GM19023 (cell line): ENCODE results near the gene SH2D4B.

ENCODE experiments used
- ATAC-seq: cut with Tn5 transposase; IDR thresholded peaks from one replicate; pipeline ENCODE4 v1.9.1; 2021; ENCODE audit warnings: mild to moderate bottlenecking, moderate library complexity; ENCODE audit not compliant: unreplicated experiment

Gene SH2D4B

DNA sequence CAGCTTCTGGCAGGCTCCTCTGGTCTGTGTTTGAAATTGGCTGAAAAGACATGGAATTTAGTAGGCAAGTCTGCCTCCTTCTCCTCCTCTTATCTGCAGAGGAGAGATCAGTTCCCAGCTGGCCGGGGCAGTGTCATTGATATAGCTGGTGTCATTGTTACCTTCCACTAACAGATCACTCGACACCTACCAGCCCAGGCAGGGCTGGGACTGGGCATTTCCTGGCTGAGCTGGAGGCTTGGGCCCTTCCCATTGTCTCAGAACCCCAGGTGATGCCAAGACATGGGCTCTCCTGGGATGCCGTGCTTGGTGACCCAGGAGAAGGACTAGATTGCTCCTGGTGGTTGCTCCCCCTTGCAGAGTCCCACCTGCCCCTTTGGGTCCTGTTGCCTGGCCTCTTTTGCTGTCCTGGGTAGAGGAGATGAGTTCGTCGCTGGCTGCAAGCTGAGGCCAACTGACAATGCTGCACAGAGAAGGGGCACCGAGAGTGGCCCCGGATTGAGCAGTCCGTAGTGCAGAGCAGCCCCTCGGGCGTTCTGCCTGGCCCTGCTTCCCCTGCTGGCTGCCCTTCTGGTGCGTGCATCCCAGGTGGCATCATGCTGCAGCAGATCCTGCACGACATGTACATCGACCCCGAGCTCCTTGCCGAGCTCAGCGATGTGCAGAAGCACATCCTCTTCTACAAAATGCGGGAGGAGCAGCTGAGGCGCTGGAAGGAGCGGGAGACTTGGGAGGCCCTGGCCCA lies at the start of gene SH2D4B:
SH2D4B (plus strand) TSS at position 167 of the 745 bp plus-strand sequence; CDS start at position 597, 430 bp downstream.
- no peak for ATAC-seq

DNA sequence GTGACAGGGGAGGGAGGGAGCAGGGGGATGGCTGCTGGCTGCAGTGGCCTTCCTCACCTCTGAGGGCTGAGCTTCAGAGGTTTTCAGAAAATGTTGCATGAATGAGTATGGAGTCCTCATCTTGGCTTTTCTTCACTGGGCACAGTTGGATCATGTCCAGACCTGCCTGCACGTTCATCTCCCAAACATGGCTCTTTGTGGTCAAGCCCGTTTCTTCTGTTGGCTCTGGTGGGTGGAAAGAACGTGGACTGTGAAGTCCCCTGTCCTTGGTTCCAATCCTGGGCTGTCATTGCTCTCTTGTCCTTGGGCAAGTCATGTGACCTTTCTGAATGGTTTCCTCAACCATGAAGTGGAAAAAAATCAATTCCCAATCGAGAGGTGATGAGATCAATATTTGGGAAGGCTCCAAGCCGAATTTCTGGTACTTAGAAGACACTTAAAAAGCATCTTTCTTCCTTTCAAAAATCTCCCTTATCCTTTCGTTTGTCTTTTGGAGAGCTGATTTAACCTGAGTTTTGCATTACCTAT lies 49.1 kb upstream of the SH2D4B start:
- ATAC-seq = no peak

DNA sequence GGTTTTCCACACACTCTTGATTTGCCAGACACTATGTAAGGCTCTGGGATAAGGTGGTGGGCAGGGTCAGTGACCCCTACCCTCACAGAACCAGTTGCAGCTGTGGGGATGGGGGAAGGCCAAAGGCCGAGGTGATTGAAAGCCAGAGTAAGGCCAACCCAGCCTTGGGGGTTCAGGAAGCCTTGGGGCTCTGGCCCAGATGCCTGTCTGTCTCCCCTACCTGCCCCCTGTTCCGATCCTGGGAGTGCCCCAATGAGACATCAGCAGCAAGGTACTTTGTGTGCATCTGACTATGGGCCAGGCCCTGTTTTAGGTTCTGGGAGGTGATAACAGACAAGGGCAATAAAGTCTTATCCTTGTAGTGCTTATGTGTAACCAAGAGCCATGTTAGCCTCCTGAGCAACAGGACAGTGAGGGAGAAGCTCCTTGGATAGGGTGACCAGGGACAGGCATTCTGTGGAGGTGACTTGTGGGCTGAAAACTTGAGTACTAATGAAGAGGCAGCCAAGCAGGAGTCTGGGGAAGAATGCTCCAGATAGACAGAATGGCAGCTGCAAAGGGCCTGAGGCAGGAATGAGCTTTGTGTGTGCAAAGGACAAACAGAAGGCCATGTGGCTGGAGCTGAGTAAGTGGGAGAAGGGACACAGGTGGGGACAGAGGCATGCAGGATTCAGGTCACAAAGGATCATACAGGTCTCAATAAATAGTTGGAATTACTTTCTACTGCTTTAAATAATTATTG lies 48.2 kb upstream of the SH2D4B start:
- no peak for ATAC-seq

DNA sequence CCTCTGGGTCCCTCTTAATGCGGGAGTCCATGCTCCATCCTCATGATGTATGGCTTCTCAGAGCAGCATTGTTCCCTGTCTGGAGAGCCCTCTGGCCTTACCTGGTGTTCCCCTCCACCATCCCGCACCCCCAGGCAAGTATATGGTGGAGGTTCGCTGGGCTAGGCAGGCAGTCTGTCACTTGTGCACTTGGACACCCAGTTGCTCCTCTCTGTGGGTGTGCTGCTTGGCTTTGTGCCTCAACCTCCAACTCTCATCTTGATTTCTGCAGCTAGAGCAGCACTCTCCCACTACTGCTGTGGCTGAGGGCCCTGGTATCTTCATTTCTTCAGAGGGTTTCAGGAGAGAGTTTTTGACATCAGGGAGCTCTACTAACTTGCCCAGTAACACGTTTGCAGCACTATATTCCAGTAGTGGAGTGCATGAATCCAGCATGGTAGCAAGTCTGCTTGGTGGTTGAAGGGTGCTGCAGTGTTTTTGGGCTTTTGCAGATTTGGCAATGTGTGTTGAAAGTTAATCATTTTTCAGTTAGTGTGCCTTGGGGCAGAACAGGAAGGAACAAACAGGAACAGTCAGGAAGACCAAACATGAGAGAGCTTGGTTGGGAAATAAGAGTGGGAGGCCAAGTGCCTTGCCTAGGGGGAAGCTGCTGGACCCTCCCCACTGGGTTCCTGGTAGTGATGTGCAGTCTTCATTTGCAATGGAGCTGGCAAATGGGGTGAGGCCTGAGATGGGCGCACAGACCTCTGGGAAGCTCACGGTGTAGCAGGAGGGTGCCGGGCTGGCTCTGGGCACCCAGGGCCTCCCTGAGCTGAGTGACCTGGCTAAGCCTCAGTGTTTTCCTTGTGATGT lies 46.2 kb upstream of the SH2D4B start:
- ATAC-seq = no peak

DNA sequence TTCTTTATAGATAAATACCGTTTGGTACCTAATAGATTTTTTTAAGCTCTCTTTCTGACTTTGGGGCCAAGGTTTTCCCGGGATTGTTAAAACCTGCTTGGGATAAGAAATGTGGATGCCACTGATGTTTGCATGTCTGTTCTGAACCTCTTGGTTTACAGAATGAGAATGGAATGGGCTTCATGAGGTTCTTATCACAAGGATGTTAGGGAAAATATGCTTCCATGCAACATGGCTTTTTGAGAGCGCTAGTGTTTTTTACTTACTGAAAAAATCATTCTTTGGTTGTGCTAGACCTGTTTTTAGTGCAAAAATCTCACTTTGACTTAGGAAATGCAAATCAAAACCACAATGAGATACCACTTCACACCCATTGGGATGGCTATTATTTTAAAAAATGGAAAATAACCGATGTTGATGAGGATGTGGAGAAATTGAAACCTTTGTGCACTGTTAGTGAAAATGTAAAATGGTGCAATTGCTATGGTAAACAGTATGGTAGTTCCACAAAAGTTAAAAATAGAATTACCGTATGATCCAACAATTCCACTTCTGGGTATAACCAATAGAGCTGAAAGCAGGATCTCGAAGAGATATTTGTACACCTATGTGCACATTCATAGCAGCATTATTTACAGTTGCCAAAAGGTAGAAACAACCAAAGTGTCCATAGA lies 44.7 kb upstream of the SH2D4B start:
- ATAC-seq = peak; percentile 27

DNA sequence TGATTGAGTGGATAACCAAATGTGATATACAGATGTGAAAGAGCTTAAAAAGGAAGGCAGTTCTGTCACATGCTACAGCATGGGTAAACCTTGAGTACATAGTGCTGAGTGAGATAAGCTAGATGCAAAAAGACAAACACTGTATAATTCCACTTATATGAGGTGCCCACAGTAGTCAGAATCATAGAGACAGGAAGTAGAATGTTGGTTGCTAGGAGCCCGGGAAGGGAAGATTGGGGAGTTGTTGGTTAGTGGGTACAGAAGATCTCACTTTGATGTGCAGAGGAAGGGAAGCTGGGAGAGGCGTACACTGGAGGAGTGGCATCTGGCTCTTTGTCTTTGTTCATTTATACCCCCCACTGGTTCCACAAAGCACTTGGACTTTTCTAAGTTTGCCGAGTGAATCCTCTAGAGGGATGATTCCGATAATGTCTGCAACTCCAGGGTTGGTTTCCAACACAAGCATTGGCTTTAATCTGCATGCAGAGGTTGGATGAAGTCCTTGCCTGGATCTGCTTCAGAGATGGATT lies 44.1 kb upstream of the SH2D4B start:
- peak; percentile 62 for ATAC-seq

DNA sequence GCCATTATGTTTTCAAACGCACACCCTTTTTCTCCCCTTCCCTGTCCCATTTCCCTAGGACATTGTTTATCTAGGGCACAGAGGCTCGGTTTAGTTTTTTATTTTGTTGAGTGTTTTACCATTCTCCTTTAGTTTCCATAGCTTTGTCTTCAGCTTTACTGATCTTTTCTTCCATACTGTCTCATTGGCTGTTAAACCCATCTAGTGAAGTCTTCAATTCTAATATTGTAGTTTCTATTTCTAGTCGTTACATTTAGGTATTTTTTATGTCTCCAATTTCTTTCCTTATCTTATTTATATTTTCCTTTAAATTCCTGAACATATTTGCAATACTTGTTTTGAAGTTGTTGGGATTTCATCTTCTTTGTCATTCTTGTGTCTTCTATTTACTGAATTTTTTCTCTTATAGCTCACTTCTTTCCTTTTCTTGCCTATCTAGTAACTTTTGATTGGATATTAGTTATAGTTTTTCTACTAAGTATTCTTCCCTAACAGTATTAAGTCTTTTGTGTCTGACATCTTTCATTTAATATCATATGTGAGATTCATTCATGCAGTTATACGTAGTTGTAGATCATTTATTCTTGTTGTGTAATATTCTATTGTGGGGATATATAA lies 41.0 kb upstream of the SH2D4B start:
- ATAC-seq = no peak

DNA sequence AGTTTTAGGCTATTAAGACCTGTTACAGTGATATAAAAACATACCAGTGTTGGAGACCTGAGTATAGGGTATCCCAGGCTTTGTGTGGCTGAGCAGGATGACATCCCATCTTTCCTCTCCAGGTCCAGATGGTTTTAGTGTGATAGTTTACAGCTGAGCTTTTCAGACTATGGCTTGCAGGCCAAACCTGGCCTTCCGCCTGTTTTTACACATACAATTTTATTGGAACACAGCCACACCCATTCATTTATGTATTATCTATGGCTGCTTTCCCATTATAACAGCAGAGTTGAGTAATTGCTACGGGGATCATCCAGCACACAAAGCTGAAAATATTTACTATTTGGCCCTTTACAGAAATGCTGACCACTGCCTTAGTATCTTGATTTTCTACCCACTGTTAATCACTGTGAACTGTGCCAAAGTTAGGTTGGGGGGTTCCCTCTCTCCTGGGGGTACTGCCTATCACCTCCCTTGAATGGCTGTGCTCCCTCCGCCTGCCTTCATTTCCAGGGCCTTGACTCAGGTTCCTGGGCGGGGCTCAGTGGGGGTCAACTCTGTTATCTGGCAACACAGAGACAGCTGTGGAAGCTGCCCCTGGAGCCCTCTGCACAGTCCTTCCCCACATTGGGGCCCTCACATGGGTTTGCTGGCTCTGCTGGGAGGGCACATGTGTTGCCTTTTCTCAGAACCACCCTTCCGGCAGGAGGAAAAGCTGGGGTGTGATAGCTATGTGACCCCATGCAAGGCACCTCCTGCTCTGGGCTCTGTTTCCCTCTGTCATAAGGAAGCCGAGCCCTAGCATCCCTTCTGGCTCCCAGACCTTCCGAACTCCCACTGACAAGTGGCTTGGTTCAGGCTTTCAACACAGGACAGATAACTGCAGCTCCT lies 40.3 kb upstream of the SH2D4B start:
- ATAC-seq = no peak

DNA sequence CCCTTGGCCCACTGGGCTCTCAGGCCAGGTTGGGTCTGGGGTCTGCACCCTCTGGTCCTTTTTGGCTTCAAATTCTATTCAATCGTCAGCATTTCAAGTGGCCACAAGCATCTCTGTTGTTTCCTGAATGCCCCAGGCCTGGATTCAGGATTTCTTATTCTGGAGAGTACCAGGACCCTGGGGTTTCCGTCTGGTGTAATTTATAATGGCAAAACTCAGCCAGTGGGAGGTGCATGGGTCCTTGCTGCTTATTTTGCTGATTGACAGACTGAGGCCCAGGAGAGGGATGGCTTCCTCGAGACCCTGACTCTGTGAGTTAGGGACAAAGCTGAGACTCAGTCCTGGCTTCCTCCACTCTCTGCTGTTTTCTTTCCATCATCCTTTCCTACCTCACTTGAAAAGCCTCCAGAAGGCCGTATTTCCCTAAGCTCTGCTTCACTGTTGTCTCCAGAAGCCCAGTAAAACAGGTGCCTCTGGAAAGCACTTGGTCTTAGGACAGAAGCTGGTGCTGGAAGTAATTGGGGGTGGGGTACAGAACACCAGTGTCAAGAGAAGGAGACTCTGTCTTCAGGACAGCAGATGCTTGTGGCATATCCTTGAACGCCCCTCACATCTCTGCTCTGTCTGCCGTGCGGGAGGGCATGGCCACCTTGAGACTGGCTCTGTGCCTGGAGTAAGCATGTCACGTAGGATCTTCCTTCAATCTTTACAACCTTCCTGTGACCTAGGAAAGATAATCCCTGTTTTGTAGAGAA lies 39.4 kb upstream of the SH2D4B start:
- no peak for ATAC-seq

DNA sequence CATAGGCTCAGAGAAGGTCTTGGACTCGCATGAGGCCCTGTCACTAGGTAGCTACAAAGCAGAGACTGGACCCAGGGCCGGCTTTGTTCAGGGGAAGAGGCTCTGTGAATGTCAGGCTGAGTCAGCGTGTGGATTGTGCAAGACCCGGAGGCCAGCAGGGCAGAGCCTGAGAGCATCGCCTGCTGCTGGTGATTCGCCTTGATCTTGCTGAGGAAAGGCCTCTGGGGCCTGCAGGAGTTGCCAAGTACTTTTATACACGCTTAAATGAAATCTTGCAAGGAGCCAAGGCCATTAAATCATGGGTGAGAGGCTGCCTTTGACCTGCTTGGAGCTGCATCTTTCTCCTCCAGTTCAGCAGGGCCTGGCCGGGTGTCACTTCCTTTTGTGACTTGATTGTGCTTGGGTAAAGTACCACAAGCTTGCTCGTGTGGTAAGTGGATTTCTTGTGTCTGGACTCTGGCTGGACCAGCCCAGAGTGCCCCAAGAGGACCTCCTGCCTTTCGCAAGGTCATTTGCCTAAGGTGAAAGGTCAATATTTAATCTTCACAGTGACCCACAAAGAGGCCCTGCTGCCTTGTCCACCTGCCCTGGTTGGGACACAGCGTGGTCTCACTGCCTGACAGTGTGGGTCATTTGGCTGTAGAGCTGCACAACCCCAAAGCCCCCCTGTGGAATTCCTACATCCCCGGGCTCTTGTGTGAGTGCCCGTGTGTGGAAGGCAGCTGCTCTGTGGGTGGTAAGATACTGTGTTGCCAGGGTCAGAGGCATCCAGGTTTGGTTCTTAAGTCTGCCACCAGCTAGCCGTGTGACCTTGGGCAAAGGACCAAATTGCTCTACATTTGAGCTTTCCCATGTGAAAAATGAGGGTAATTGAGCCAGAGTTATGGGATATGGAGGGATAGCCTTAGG lies 38.6 kb upstream of the SH2D4B start:
- peak; percentile 25 for ATAC-seq

DNA sequence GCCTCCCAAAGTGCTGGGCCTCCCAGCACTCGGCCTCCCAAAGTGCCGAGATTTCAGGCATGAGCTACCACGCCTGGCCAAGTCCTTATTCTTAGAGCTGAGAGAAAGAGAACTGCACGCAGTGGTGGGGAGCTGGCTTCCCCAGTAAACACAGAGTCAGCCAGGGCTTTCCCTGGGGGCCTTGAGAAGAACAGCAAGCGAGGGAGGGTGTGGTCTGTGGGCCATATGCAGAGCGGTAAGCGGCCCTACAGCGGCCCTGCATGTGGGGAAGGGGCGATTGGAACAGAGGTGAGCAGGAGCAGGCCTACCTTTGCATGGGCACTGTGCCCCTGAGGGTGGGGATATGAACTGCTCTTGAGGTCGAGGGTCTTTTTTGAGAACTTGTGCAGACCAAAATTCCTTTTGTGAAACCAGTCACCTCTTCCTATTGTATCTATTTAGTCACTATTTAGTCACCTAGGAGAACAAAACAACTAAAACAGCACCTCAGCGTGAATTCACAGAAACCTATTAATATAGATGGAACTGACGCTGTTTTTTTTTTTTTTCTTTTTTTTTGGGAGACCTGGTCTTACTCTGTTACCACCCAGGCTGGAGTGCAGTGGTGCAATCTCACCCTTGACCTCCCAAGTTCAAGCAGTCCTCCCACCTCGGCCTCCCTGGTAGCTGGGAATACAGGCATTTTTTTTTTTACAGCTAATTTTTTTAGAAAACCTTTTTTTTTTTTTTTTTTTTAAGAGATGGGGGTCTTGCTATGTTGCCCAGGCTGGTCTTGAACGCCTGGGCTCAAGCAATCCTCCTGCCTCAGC lies 36.9 kb upstream of the SH2D4B start:
- peak; percentile 62 for ATAC-seq

DNA sequence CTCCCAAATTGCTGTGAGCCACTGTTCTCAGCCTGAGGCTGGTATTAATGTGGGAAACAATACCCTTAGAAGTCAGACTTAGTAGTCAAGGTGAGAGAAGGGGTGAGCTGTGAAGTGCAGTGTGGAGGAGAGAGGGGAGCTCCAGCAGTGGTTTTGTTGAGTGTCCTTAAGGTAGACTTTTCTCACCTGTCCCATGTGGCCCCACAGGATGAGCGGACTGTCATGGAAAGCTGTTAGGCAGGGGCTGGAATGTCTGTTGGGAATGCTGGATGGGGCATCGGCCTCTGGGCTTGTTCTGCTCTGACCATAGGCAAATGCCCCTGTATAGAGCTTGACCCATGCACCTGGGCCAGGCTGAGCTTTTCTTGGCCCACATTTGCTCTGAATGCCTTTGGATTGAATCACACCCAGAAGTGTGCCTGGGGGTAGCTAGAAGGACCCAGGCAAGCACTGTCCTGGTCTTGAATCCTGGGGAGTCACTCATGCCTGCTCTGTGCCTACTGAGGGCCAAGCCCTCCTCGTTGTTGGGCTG lies 36.3 kb upstream of the SH2D4B start:
- no peak for ATAC-seq

DNA sequence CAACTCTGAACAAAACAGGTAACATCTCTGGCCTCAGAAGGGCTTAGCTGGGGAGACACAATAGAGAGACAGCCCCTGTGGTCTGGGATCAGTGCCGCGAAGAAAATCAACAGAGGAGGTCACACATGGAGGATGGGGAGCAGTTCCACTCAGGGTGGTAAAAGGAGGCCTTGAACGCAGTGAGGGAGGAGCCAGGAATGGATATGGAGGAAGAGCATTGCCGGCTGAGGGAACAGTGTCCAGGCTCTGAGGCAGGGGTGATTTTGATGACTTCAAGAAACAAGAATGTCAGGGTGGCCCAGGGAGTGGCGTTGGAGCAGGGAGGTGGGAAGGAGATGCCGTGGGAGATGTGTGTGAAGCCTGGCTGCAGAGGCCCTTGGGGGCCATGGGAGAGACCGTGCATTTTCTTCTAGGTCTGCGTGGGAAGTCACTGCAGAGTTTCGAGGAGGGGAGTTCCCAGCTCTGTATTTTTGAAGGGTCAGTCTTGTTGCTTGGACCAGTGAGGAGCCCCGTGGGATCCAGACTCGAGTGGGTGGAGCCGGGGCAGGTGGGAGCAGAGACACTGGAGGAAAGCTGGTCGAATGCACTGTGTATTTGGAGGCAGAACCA lies 35.7 kb upstream of the SH2D4B start:
- no peak for ATAC-seq

DNA sequence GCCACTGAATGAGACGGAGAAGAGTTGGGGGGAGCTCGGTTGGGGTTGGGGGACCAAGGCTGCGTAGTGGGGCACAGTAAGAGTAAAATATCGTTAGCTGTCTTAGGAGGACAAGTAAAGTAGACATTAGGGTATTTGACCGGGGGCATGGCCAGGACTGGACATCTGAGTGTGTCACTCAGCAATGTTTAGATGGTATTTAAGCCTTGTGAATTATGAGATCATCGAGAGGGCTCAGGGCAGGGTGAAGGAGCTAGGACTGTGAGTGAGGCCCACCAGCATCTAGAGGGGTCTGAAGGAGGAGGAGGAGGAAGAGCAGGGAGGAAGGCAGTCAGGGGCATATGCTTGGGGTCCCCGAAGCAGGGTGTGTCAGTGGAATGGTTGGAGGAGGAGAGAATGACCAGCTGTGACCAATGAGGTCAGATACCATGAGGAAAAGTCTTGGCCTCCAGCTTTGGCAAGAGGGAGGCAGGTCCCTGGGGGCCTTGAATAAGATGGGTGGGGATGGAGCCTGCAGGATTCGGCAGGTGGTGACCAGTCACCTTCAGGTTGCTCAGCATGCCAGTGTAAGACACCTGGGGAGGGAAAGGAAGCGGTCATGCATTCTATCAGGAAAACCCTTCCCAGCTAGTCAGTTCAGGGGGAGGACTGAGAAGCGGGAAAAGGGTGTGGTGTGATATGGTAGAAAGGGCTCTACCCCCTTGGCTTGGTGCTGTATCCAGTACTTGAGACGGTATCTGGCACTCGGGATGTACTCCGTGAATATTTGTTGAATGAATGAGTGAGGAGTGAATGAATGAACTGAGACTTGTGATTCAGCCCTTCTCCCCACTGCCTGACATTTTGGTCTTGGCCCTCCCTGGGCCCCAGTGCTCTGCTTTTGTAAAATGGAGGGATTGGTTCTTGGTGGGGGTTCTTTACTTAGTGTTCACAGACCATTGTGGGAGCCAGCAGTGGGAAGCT lies 34.8 kb upstream of the SH2D4B start:
- ATAC-seq = no peak
